Measurements from ENCODE around the gene TLX1.

TLX1 gene

GRCh38 chr10:101134299-101135127 is 3.4 kb downstream of the TLX1 start:
- DNase-seq, result no peak

DNA sequence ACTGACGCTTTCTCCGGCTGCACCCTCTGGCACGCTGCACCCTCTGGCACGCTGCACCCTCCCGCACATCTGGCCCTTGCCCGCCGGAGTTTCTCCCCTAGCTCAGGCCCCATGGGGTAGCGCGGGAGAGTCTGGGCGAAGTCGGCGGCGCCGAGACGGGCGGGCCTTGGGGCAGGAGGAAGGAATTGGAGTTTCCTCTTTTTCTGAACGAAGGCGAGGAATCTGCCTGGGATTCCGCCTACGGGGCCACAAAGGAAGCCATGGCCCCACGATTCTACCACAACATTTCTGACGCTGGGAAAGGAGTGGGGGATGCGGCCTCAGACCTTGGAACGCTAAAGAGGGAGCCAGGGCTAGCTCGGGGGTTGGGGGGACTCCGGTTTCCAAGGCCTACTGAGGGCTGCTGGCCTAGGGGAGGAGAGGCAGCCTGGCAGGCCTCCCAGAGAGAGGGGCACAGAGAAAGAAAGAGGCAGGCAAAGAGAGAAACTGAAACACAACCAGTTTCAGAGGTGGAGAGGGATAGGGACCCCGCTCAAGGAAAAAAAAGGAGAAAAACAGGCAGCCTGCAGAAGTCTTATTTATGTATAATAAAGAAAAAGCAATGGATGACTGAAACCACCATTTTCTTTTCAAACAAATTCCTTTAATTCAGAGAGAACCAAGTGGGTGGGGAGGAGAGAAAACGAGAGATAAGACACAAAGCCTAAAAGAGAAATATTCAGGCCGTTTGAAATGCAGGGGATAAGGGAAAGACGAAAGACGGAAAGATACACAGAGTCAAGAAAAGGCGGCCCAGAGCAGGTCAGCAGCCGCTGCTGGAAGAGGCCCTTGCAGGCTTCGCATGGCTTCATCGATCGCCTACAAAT is 4.3 kb downstream of the TLX1 start:
- DNase-seq, result no peak

GRCh38 chr10:101136007-101136707 is 5.1 kb downstream of the TLX1 start:
- no peak for DNase-seq

DNA sequence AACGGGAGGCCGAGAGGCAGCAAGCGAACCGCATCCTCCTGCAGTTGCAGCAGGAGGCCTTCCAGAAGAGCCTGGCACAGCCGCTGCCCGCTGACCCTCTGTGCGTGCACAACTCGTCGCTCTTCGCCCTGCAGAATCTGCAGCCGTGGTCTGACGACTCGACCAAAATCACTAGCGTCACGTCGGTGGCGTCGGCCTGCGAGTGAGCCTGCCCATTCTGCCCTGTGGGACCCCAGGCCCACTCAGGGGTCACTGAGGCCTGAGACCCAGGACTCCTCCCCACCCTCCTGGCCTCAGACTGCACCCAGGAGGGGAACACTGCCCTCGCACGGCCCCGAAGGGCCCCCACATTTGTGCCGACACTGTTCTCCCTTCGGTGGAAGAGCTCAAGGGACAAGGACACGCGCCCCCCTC is 5.6 kb downstream of the TLX1 start:
- no peak for DNase-seq

GRCh38 chr10:101137271-101137670 is 6.2 kb downstream of the TLX1 start:
- DNase-seq, result no peak

DNA sequence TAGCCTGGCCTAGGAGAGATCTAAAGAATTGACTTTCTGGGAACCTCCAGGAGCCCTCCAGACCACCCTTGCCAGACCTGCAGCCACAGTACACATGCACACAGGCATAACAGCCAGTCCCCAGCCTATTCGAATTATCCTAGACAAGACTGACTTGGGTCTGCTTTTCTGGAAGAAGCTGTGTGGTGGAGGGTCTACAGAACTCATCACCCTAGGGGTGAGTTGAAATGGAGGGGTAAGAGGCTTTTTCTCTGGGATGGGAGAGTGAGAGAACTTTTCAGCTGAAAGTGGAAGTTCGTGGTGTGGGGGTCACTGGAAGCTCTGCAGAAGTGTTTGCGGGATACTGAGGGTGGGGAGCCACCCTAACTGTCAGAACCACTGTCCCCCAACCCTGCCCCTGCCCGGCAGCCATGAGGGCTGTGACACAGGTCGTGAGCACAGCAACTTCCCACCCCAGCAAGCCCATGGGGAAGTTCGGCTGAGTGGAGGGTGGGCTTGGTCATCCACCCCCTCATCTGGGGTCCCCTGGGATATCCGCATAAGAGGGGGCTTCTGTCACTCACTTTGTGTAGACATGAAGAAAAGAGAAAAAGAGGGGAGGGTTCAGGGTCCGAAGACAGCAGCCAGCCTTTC is 7.8 kb downstream of the TLX1 start:
- no peak for DNase-seq

GRCh38 chr10:101139421-101139911 is 8.4 kb downstream of the TLX1 start:
- DNase-seq, result no peak

DNA sequence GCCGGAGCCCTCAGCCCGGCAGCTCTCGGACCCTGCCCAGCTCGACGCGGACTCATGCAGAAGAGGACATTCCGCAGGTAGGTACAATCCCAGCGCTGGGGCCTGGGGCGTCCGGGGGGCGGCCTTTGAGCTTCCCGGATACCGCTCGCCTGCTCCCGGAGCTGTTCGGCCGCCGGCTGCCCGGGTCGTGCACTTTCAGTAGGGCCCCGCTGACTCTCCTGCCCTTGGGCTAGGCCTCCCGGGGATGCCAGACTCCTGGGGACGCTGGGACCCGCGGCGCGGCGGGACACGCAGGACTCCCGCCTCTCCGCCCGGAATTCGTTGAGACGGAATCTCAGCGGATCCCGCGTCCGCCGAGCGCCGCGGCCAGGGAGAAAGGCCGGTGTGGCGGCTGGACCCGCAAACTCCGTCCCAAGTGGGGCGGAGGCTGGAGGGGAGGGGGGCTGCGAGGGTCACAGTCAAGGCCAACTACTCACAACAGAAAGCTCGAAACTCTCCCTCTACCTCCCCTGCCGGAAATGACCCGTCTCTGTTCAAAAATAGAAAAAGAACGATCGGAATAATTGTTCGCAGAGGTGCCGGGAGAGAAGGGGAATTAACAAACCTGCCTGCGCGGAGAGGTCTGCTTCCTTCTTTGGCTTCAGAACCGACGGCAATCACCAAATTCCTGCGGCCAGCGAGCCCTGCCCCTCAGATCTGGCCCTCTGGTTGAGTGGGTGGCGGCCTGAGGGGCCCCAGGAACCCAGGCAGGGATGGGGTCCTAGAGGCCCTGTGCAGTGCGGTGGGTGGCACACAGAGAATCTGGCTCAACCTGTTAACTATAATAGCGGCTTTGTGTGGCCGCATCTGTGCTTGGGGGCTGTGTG is 9.2 kb downstream of the TLX1 start:
- DNase-seq, result no peak

DNA sequence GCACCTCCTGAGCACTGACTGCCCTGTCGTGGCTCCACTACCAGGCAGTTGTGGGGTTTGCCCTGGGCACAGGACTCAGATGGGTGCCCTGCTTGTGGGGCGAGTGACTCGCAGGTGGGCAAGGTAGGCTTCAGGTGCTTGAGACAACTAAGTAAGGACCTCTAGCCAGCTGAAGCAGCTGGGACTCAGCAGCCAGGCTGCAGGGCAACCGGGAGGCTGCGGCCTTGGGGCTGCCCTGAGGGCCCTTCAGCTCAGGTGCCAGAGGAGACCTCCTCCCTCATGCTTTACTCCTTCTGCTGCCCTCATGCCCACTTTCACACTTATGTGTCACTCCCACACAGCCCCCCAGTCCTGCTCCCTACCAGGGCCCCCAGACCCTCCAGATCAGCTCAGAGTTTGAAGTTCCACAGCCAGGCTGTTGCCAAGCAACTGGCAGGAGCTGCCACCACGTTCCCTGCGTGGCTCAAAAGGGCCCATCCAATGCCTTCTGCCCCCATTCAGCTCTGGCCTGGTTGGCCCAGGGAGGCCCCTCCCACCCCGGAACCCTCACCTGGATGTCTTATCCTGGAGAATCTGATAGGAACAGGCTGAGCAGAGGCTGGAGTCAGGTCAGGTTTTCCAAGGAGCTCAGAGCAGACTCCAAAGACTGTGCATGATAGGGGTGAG is 10.0 kb downstream of the TLX1 start:
- no peak for DNase-seq

- DNase-seq, result peak; percentile 59
These were observed 10.8 kb downstream of the TLX1 start for GRCh38 chr10:101141616-101142532.

DNA sequence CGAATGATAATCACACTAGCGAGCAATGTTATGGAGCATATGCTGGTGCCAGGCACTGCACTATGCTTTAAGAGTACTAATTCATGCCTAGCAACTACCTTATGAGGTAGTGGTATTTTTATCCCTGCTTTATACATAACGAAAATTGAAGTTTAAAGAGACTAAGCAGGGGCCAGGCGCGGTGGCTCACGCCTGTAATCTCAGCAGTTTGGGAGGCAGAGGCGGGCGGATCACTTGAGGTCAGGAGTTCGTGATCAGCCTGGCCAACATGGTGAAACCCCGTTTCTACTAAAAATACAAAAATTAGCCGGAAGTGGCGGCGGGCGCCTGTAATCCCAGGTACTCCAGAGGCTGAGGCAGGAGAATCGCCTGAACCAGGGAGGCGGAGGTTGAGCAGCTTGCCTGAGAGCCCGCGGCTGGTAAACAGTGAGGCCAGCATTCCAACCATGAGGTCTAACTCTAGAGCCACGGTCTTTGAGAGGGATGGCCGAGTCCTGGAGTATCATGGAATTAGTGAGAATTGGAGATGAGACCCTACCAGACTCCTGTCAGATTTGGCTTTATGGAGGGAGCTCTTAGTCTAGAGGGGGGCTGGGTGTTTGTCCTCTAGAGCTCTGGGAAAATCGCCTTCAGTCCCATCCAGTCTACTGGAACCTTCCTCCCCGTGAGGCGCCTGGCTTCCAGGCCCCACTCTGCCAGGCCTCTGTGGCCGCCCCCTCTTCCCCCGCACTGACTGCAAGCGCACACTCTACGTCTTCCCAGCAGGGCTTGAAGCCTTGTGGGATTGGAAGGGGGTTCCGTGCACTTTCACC is 11.6 kb downstream of the TLX1 start:
- no peak for DNase-seq

- DNase-seq, result no peak
These were observed 12.2 kb downstream of the TLX1 start for GRCh38 chr10:101143345-101143630.

DNA sequence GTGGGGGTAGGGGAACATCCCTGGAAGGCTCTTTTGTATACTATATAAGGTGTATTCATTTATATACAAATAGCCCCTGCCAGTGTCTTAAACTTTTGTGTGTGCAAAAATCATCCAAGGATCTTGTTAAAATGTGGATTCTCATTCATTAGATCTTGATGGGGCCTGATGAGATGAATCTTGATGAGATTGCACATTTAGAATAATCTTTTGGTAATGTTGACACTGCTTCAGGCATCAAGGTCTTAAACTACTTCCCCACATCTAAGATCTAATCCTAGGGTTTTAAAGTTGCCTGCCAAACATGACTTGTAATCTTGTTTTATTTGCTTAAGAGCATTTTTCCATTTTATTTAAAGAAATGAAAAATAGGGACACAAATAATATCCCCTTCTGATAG is 13.0 kb downstream of the TLX1 start:
- no peak for DNase-seq

DNA sequence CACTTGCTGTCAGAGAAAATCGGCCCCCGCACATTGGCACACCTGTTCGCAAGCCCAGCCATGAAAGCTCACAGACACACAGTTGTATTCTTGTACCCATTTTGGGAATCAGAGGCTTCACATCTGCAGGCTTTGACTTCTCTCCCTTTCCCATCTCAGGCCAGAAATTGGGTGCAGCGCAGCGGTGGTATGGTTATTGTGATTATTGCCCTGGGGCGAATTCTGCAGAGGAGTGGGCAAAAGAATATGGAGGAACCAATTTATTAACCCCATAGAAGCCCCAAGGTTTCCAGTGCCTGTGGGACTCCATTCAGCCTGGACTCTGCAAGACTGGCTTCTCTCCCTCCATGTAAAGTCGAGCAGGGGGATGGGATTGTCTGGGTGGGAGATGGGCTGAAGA is 14.0 kb downstream of the TLX1 start:
- DNase-seq, result no peak

DNA sequence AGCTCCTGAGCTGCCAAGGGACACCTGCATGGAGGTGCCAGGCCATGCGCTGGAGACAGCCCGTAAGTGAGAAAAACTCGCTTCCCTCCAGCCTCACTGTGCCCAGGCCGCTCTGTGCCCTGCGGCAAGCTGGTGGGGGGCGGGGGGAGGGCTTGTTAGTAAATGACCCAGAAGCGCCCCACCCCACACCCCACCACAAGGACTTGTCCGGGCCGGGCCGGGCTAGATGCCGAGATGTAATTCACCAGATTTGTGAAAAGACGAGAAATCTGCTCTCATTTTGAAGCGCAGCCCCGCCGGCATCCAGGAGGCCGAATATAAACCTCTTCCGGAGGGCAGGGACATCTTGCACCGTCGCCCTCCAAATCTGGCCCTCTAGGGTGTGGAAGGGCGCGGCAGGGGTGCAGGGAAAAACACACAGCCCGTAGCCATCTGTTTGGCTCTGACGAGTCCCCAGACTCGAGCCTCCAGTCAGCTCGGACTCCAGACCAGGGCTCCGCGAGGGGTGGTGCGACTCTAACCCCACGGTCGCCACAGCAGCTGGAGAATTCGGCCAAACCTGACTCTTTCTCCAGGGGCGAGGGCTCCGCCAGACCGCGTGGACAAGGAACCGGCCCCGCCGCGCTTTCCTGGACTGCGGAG is 14.8 kb downstream of the TLX1 start:
- DNase-seq, result no peak

DNA sequence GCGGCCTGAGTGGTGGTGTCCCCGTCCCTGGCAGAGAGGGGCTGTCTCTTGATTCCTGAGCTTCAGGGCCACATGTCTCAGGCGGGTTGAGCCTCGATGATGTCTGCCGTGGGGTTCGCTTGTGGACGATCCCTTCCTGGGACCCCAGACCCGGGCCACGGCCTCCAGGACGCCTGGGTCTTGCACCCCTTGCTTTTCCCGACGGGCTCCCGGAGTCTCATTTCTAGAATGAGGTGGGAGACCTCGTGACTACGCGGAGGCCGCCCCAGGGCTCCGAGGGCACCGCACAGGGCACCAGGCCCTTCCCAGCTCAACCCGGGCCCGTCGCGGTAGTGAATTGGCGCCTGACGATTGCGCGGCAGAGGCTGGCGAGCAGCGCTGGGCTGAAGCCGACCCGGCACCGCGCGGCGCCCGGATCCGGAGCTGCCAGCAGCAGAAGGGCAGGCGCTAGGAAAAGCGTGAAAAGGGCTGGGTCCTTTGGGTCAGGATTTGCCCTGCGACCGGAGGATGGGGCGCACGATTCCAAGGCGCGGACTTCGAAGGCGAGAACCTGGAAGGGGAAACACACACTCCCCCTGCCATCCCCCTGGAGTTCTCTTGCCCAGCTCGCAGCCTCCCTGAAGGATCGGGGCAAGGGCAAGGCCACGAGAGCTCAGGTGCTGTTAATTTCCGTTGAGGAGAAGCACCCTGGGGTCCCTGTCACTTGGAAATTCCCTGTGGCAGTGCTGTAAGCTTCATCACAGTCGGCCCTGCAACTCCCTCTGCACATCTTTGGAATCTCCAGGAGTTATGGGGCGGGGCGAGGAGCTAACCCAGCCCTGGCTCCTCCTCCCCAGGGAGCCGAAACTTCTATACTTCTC is 15.5 kb downstream of the TLX1 start:
- no peak for DNase-seq

DNA sequence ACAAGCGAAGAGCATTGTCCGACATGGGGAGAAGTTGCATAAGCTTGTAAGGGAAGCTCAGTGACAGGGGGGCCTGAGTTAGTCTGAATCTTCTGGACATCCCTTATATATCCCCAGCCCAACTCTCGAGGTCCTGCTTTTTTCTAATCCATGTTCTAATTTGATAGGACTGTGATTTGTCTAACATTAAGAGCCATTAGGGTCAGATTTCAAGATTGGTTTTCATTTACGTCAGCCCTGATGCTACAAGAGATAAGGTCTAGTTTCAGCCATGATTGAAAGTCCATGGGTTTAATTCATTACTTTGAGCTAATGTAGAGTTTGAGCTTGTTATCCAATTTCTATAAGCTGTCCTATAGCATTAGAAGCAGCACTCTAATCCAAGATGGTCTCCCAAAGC is 20.3 kb downstream of the TLX1 start:
- DNase-seq, result no peak

DNA sequence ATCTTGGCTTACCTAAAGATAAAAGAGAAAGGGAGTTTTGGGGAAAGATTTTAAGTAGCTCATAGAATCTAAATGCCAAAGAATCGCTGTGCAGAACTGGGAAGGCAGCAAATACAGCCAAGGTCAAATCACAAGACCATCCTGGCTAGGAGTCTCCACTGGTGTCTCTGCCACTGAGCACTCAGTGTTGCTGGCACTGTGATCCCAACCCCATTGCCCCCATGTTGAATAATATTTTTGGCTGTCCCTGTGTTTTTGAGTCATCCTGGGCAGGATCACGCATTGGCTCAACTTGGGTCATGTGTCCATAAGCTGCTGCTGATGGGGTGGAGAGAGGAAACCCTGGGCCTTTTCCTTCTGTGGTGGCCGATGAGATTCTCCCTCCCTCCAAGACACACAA is 21.2 kb downstream of the TLX1 start:
- DNase-seq, result no peak
